ENCODE data around the gene TP53TG5. TPM values are rescaled to one million over a fixed set of nuclear protein-coding genes. Genes with fewer than 3 reads are reported as not detected.
A peak's percentile ranks its signal among the peaks of the same experiment; 100 is the strongest.

Gene TP53TG5
- total RNA-seq, 1 donor from 2014 or later: not detected

- no peaks in the 10 kb centered on the region for H3K4me1 Mint-ChIP-seq (ENCODE audit: unreplicated experiment)
- TF ChIP-seq, protein P1, sequence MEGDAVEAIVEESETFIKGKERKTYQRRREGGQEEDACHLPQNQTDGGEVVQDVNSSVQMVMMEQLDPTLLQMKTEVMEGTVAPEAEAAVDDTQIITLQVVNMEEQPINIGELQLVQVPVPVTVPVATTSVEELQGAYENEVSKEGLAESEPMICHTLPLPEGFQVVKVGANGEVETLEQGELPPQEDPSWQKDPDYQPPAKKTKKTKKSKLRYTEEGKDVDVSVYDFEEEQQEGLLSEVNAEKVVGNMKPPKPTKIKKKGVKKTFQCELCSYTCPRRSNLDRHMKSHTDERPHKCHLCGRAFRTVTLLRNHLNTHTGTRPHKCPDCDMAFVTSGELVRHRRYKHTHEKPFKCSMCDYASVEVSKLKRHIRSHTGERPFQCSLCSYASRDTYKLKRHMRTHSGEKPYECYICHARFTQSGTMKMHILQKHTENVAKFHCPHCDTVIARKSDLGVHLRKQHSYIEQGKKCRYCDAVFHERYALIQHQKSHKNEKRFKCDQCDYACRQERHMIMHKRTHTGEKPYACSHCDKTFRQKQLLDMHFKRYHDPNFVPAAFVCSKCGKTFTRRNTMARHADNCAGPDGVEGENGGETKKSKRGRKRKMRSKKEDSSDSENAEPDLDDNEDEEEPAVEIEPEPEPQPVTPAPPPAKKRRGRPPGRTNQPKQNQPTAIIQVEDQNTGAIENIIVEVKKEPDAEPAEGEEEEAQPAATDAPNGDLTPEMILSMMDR (IDR thresholded peaks at IDR 0.05): no peak
- H3K27me3 Mint-ChIP-seq (ENCODE audit: unreplicated experiment): no peaks in the 10 kb centered on the region
- no peak overlapping the region for H3K4me3 Mint-ChIP-seq (ENCODE audit: unreplicated experiment)
- H3K9me3 Mint-ChIP-seq (ENCODE audit: unreplicated experiment): peaks cover 11% of the 10 kb centered on the region
- peaks cover 5% of the 10 kb centered on the region for H3K36me3 Mint-ChIP-seq (ENCODE audit: unreplicated experiment)
- no peak overlapping the region for H3K27ac Mint-ChIP-seq (ENCODE audit: unreplicated experiment)
- DNase-seq (ENCODE audit: extremely low spot score, unreplicated experiment): peak; percentile 78
Measured at GRCh38 chr20:45394221-45395113, 16.3 kb upstream of the TP53TG5 start.

DNA sequence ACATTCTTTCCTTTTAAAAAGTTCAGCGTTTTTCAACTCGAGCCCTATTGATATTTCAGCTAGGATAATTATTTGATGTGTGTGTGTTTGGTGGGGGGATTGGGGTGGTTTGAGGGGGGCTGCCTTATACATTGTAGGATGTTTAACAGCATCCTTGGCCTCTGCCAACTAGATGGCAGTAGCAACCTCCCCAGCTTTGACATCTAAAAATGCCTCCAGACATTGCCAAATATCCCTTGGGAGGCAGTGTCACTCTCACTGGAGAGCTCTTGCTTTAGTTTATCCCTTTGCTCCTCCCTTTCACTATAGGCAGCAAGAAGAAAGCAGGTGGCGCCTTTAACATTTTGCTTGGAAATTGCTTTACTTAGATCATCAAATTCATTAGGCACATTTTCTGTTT is 14.6 kb upstream of the TP53TG5 start:
- TF ChIP-seq, protein P1 (IDR thresholded peaks at IDR 0.05): no peak
- Mint-ChIP-seq H3K27ac (ENCODE audit: unreplicated experiment) (no peak overlapping the region), H3K4me3 (ENCODE audit: unreplicated experiment) (no peak overlapping the region), H3K27me3 (ENCODE audit: unreplicated experiment) (no peaks in the 10 kb centered on the region), H3K9me3 (ENCODE audit: unreplicated experiment) (no peaks in the 10 kb centered on the region), H3K36me3 (ENCODE audit: unreplicated experiment) (peaks cover 2% of the 10 kb centered on the region), H3K4me1 (ENCODE audit: unreplicated experiment) (no peaks in the 10 kb centered on the region)
- DNase-seq (ENCODE audit: extremely low spot score, unreplicated experiment): no peak

DNA sequence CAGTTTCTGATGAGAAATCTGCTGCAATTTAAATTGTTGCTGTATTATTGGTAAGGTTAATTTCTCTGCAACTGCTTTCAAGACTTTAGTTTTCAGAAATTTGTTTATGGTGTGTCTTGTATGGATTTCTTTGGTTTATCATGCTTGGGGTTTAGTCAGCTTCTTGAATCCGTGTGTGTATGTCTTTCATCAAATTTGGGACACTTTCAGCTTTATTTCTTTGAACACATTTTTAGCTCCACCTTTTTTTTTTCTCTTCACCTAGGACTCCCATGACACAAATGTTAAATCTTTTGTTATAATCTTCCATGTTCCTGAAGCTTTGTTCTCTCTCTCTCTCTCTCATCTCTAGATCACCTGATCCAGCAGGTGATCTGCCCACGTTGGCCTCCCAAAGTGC is 13.4 kb upstream of the TP53TG5 start:
- H3K4me1 Mint-ChIP-seq (ENCODE audit: unreplicated experiment): no peaks in the 10 kb centered on the region
- H3K27ac Mint-ChIP-seq (ENCODE audit: unreplicated experiment): no peak overlapping the region
- TF ChIP-seq, protein P1 (IDR thresholded peaks at IDR 0.05): no peak
- DNase-seq (ENCODE audit: extremely low spot score, unreplicated experiment): no peak
- peaks cover 5% of the 10 kb centered on the region for H3K9me3 Mint-ChIP-seq (ENCODE audit: unreplicated experiment)
- H3K4me3 Mint-ChIP-seq (ENCODE audit: unreplicated experiment): no peak overlapping the region
- H3K36me3 Mint-ChIP-seq (ENCODE audit: unreplicated experiment): peaks cover 4% of the 10 kb centered on the region
- no peaks in the 10 kb centered on the region for H3K27me3 Mint-ChIP-seq (ENCODE audit: unreplicated experiment)

DNA sequence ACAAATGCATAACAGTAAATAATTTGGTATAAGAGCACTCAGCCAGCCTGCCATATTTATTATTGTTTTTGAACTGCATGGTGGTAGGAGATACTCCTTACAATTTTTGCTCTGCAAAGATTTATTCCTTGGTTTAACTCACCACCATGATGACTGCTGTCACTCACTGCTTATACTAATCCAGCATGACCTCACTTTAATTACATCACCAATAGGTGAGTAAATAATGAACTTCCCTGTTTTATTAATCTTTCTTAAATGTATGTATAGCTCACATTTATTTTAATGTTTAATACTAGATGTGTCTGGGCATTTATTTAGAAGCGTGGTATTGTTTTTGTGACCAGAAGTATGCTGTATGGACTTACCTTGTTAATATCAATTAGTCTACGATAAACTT is 12.8 kb upstream of the TP53TG5 start:
- no peak overlapping the region for H3K27ac Mint-ChIP-seq (ENCODE audit: unreplicated experiment)
- H3K4me1 Mint-ChIP-seq (ENCODE audit: unreplicated experiment): no peaks in the 10 kb centered on the region
- TF ChIP-seq, protein P1 (IDR thresholded peaks at IDR 0.05): no peak
- no peaks in the 10 kb centered on the region for H3K27me3 Mint-ChIP-seq (ENCODE audit: unreplicated experiment)
- H3K9me3 Mint-ChIP-seq (ENCODE audit: unreplicated experiment): peaks cover 5% of the 10 kb centered on the region
- peaks cover 4% of the 10 kb centered on the region for H3K36me3 Mint-ChIP-seq (ENCODE audit: unreplicated experiment)
- DNase-seq (ENCODE audit: extremely low spot score, unreplicated experiment): no peak
- H3K4me3 Mint-ChIP-seq (ENCODE audit: unreplicated experiment): no peak overlapping the region

GRCh38 chr20:45387274-45387673 is 9.1 kb upstream of the TP53TG5 start:
- Mint-ChIP-seq H3K27me3 (ENCODE audit: unreplicated experiment) (no peaks in the 10 kb centered on the region), H3K4me1 (ENCODE audit: unreplicated experiment) (no peaks in the 10 kb centered on the region), H3K4me3 (ENCODE audit: unreplicated experiment) (no peak overlapping the region), H3K27ac (ENCODE audit: unreplicated experiment) (no peak overlapping the region), H3K36me3 (ENCODE audit: unreplicated experiment) (peaks cover 4% of the 10 kb centered on the region), H3K9me3 (ENCODE audit: unreplicated experiment) (peaks cover 5% of the 10 kb centered on the region)
- no peak for DNase-seq (ENCODE audit: extremely low spot score, unreplicated experiment)
- TF ChIP-seq, protein P1 (IDR thresholded peaks at IDR 0.05): no peak

Data from osteocyte (in vitro differentiated cells).